LHCN-M2 (cell line): ENCODE results near the gene SYF2. TPM values are rescaled to one million over a fixed set of nuclear protein-coding genes. Genes with fewer than 3 reads are reported as not detected.
A peak's percentile ranks its signal among the peaks of the same experiment; 100 is the strongest.
"Not testable (repeated sequence)": the region's sequence is repeated elsewhere in the genome, so short reads cannot be mapped to it uniquely, and the experiment has no call there.

Source experiments
- DNase-seq: peaks from one replicate; pipeline ENCODE4 v3.0.0-alpha.2; 2012; ENCODE audit warnings: low read depth
- polyA plus RNA-seq: library from polyadenylated mRNA; unstranded; fragments of >200 nt; gene quantifications from one replicate; pipeline ENCODE4 v1.2.1, GENCODE V29; 2012; ENCODE audit warnings: missing spikeins
- total RNA-seq: library from RNA; depleted of rRNA; stranded (reverse); fragments of >200 nt; gene quantifications from 2 replicates; pipeline ENCODE4 v1.2.3, GENCODE V29; 2014; rRNA removed

Gene SYF2
- total RNA-seq = 50.4 and 52.6 TPM in 2 replicates
- polyA plus RNA-seq = 29.5 TPM

GRCh38 chr1:25232027-25232865 is at the start of gene SYF2:
SYF2 (minus strand) TSS chr1:25232502; CDS start chr1:25232467, 35 bp downstream.
- DNase-seq = peak; percentile 91

GRCh38 chr1:25279693-25280111 is 47.4 kb upstream of the SYF2 start:
- DNase-seq = not testable (repeated sequence)

- not testable (repeated sequence) for DNase-seq
These were observed 46.5 kb upstream of the SYF2 start for GRCh38 chr1:25278790-25279189.

GRCh38 chr1:25278358-25278757 is 46.1 kb upstream of the SYF2 start:
- not testable (repeated sequence) for DNase-seq

- not testable (repeated sequence) for DNase-seq
These were observed 45.0 kb upstream of the SYF2 start for GRCh38 chr1:25277295-25277694.

- not testable (repeated sequence) for DNase-seq
These were observed 43.3 kb upstream of the SYF2 start for GRCh38 chr1:25275648-25276047.

- DNase-seq = not testable (repeated sequence)
These were observed 39.9 kb upstream of the SYF2 start, which contains the start of gene RHD for GRCh38 chr1:25272238-25272637. RHD (plus strand) TSS chr1:25272509; CDS start chr1:25272548, 39 bp downstream.

- not testable (repeated sequence) for DNase-seq
These were observed 36.0 kb upstream of the SYF2 start for GRCh38 chr1:25268143-25268760.

- DNase-seq = not testable (repeated sequence)
These were observed 35.2 kb upstream of the SYF2 start for GRCh38 chr1:25267288-25268142.

GRCh38 chr1:25266554-25267287 is 34.4 kb upstream of the SYF2 start:
- DNase-seq = not testable (repeated sequence)

- not testable (repeated sequence) for DNase-seq
These were observed 28.0 kb upstream of the SYF2 start for GRCh38 chr1:25260336-25260735.

- DNase-seq = peak; percentile 80
These were observed 27.5 kb upstream of the SYF2 start for GRCh38 chr1:25259813-25260212.

GRCh38 chr1:25257196-25257595 is 24.9 kb upstream of the SYF2 start:
- no peak for DNase-seq

- no peak for DNase-seq
These were observed 24.3 kb upstream of the SYF2 start for GRCh38 chr1:25256578-25256965.

- no peak for DNase-seq
These were observed 23.6 kb upstream of the SYF2 start for GRCh38 chr1:25255706-25256577.

- DNase-seq = no peak
These were observed 21.6 kb upstream of the SYF2 start for GRCh38 chr1:25253911-25254310.

- DNase-seq = no peak
These were observed 15.8 kb upstream of the SYF2 start for GRCh38 chr1:25247829-25248754.

GRCh38 chr1:25247024-25247828 is 14.9 kb upstream of the SYF2 start, which contains the start of gene RSRP1:
RSRP1 (minus strand) TSS chr1:25247454; CDS start chr1:25246963, 491 bp downstream.
- peak; percentile 98 for DNase-seq
